PFSK-1 (cell line): ENCODE results near the gene FOXN3.

Experiments
- FOXP2 ChIP-seq: optimal IDR thresholded peaks from 2 replicates; pipeline ENCODE3; 2011; ENCODE audit warnings: borderline replicate concordance, control low read depth, inconsistent platforms; ENCODE audit not compliant: insufficient read depth; ENCODE audit errors: extremely low read length, extremely low read depth
- POLR2AphosphoS5 ChIP-seq: IDR thresholded peaks from 2 replicates; pipeline ENCODE4 v1.6.1; 2012; ENCODE audit warnings: low read depth, mild to moderate bottlenecking, control low read depth, low read length, moderate library complexity
- REST ChIP-seq, 2 experiments: IDR thresholded peaks; 2 replicates each; pipeline versions ENCODE4 v1.6.1 to v1.8.0; 2011 to 2012; ENCODE audit warnings: low read depth in 2 of 2, low read length in 2 of 2, control low read depth in 1 of 2, inconsistent platforms in 1 of 2, mild to moderate bottlenecking in 1 of 2, moderate library complexity in 1 of 2; ENCODE audit not compliant: insufficient read depth in 1 of 2
- SIN3A ChIP-seq: IDR thresholded peaks from 2 replicates; pipeline ENCODE4 v1.6.1; 2012; ENCODE audit warnings: mild to moderate bottlenecking, low read length, moderate library complexity, borderline replicate concordance; ENCODE audit not compliant: insufficient read depth
- TAF1 ChIP-seq: IDR thresholded peaks from 2 replicates; pipeline ENCODE4 v1.6.1; 2012; ENCODE audit warnings: low read length, control low read depth, borderline replicate concordance; ENCODE audit not compliant: insufficient read depth

The FOXN3 gene

GRCh38 chr14:89347885-89348284, 69.1 kb downstream of the FOXN3 start:
- TF ChIP-seq REST (IDR thresholded peaks at IDR 0.05; ENCODE audit: insufficient read depth in 1 of 2, low read depth in 2 of 2, low read length in 2 of 2) = no peak
- TF ChIP-seq TAF1 = no peak
- no peak for TF ChIP-seq POLR2AphosphoS5
- no peak for TF ChIP-seq SIN3A
- no peak for TF ChIP-seq FOXP2

GRCh38 chr14:89344920-89345254, 72.1 kb downstream of the FOXN3 start:
- TF ChIP-seq SIN3A = no peak
- no peak for TF ChIP-seq REST (IDR thresholded peaks at IDR 0.05; ENCODE audit: insufficient read depth in 1 of 2, low read depth in 2 of 2, low read length in 2 of 2)
- TF ChIP-seq TAF1 = no peak
- no peak for TF ChIP-seq FOXP2
- no peak for TF ChIP-seq POLR2AphosphoS5

DNA sequence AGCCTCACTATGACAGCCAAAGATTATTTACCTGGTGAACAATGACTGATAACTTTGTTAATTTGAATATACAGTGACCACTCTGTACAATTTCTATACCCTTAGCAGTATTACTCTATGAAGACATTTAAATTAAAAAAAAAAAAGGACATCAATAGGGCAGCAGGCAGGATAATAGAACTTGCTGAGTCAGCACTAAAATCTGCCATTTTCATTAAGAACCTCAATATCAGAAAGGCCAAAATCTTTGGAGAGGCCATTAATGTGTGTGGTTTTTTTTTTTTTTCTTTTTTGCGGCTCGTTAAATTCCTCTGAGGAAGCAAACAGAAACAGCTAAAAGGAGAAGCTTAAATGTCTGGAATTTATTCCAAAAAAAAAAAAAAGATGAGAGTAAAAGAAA, 73.7 kb downstream of the FOXN3 start:
- no peak for TF ChIP-seq POLR2AphosphoS5
- no peak for TF ChIP-seq SIN3A
- TF ChIP-seq TAF1 = no peak
- TF ChIP-seq REST (IDR thresholded peaks at IDR 0.05; ENCODE audit: insufficient read depth in 1 of 2, low read depth in 2 of 2, low read length in 2 of 2) = no peak
- no peak for TF ChIP-seq FOXP2

DNA sequence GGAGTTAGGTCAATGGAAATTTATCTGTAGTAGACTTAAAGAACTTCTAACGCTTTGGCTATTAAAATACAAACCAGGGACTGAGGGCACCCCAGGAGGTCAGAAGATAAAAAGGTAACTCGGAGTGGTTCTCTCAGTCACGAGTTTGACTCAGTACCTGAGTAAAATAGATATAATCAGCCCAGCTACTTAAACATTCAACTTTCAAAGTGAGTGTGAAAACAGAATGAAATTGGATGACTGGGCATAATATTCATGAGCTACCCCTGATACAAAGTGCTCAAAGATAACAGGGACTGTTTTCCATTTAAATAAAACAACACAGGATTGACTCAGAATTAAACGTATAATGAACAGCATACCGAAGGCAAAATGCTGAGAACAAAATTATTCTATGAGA, 75.0 kb downstream of the FOXN3 start:
- TF ChIP-seq TAF1 = no peak
- TF ChIP-seq POLR2AphosphoS5 = no peak
- no peak for TF ChIP-seq FOXP2
- TF ChIP-seq REST (IDR thresholded peaks at IDR 0.05; ENCODE audit: insufficient read depth in 1 of 2, low read depth in 2 of 2, low read length in 2 of 2) = no peak
- no peak for TF ChIP-seq SIN3A
